ENCODE data around the gene IL12RB1.

DNA sequence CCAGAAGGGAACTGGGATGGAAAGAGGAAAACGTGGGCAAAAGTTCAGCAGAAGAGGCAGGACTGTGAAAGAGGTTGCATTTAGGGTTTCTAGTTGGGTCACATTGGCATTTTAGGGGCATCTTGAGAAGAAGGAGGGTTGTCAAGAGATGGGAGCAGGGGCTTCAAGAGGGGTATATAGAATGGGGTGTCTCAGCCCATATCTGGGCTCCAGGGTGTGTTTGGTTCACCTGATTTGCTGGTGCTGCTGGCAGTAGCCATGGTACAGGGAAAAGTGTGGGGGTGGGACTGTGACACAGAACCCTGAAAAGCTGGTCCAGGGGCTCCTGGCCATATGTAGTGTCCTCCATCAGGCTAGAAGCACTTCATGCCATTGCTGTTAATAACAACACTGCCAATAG is 33.4 kb upstream of the IL12RB1 start:
- TF ChIP-seq, protein P1, sequence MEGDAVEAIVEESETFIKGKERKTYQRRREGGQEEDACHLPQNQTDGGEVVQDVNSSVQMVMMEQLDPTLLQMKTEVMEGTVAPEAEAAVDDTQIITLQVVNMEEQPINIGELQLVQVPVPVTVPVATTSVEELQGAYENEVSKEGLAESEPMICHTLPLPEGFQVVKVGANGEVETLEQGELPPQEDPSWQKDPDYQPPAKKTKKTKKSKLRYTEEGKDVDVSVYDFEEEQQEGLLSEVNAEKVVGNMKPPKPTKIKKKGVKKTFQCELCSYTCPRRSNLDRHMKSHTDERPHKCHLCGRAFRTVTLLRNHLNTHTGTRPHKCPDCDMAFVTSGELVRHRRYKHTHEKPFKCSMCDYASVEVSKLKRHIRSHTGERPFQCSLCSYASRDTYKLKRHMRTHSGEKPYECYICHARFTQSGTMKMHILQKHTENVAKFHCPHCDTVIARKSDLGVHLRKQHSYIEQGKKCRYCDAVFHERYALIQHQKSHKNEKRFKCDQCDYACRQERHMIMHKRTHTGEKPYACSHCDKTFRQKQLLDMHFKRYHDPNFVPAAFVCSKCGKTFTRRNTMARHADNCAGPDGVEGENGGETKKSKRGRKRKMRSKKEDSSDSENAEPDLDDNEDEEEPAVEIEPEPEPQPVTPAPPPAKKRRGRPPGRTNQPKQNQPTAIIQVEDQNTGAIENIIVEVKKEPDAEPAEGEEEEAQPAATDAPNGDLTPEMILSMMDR (IDR thresholded peaks at IDR 0.05; ENCODE audit: low read depth, low read length, poor library complexity, severe bottlenecking) = no peak
- no peak for TF ChIP-seq EZH2phosphoT487 (IDR thresholded peaks at IDR 0.05; ENCODE audit: borderline replicate concordance, low read length)
